Neural progenitor cell (in vitro differentiated cells): ENCODE measurements around the gene FRMD5. TPM values are rescaled to one million over a fixed set of nuclear protein-coding genes. Genes with fewer than 3 reads are reported as not detected.

ENCODE experiments used
- DNase-seq: peaks from one replicate; pipeline ENCODE4 v3.0.0-alpha.2; 2016; ENCODE audit warnings: low spot score
- H2AFZ ChIP-seq: fragments of 200-600 bp; sonication (generic); replicated peaks from 2 replicates; pipeline ENCODE4 v1.6.1; 2016; ENCODE audit warnings: antibody characterized with exemption
- H3F3A ChIP-seq: fragments of 200-600 bp; sonication (generic); 2 replicates; pipeline ENCODE4 v1.6.1; 2016; ENCODE audit warnings: antibody characterized with exemption, low read depth
- H3K27ac ChIP-seq: fragments of 200-600 bp; sonication (generic); 2 replicates; pipeline ENCODE4 v1.5.1; 2016; ENCODE audit warnings: mild to moderate bottlenecking
- H3K27me3 ChIP-seq: fragments of 200-600 bp; sonication (generic); 2 replicates; pipeline ENCODE4 v1.6.1; 2016; ENCODE audit warnings: mild to moderate bottlenecking, moderate library complexity
- H3K36me3 ChIP-seq: fragments of 200-600 bp; sonication (generic); 2 replicates; pipeline ENCODE4 v1.5.1; 2016
- H3K4me1 ChIP-seq: fragments of 200-600 bp; sonication (generic); 2 replicates; pipeline ENCODE4 v1.6.1; 2016; ENCODE audit warnings: mixed run types
- H3K4me2 ChIP-seq: fragments of 200-600 bp; sonication (generic); 2 replicates; pipeline ENCODE4 v1.6.1; 2016
- H3K4me3 ChIP-seq: fragments of 200-600 bp; sonication (generic); 2 replicates; pipeline ENCODE4 v1.5.1; 2016
- H3K79me2 ChIP-seq: fragments of 200-600 bp; sonication (generic); 2 replicates; pipeline ENCODE4 v1.6.1; 2016; ENCODE audit warnings: low read depth
- H3K9ac ChIP-seq: fragments of 200-600 bp; sonication (generic); 2 replicates; pipeline ENCODE4 v1.6.1; 2016
- H3K9me3 ChIP-seq: fragments of 200-600 bp; sonication (generic); 2 replicates; pipeline ENCODE4 v1.5.1; 2016; ENCODE audit warnings: low read depth
- H4K20me1 ChIP-seq: fragments of 200-600 bp; sonication (generic); 2 replicates; pipeline ENCODE4 v1.6.1; 2016; ENCODE audit warnings: low read depth
- H3K27ac Mint-ChIP-seq: 3 replicates; pipeline ENCODE4 v1.8.0; 2021; ENCODE audit warnings: mixed read lengths
- H3K27me3 Mint-ChIP-seq: 2 replicates; pipeline ENCODE4 v1.8.0; 2022; ENCODE audit warnings: low read depth, mild to moderate bottlenecking, inconsistent platforms, moderate library complexity, mixed read lengths; ENCODE audit not compliant: insufficient read depth
- H3K36me3 Mint-ChIP-seq: 3 replicates; pipeline ENCODE4 v1.8.0; 2021; ENCODE audit warnings: mixed read lengths
- H3K4me1 Mint-ChIP-seq: 3 replicates; pipeline ENCODE4 v1.8.0; 2021; ENCODE audit warnings: mixed read lengths
- H3K4me3 Mint-ChIP-seq: 3 replicates; pipeline ENCODE4 v1.8.0; 2021; ENCODE audit warnings: mild to moderate bottlenecking, moderate library complexity, mixed read lengths
- H3K9me3 Mint-ChIP-seq: 3 replicates; pipeline ENCODE4 v1.8.0; 2020; ENCODE audit warnings: mixed read lengths
- EZH2 ChIP-seq: fragments of 200-600 bp; sonication (generic); IDR thresholded peaks from 2 replicates; pipeline ENCODE4 v1.6.1; 2017; ENCODE audit warnings: antibody characterized with exemption, mild to moderate bottlenecking, moderate library complexity
- EZH2phosphoT487 ChIP-seq: fragments of 200-600 bp; sonication (generic); IDR thresholded peaks from 2 replicates; pipeline ENCODE4 v1.6.1; 2017; ENCODE audit warnings: antibody characterized with exemption
- total RNA-seq: library from RNA; depleted of rRNA; stranded (reverse); fragments of >200 nt; gene quantifications from 2 replicates; pipeline ENCODE4 v1.2.3, GENCODE V29; 2015; ENCODE audit warnings: low replicate concordance
- TF ChIP-seq, protein P1 (sequence below): fragments of 200-600 bp; sonication (generic); IDR thresholded peaks from 2 replicates; pipeline ENCODE4 v1.5.1; 2017; ENCODE audit warnings: antibody characterized with exemption, mild to moderate bottlenecking

FRMD5 gene
- total RNA-seq, 1 donor from 2014 or later = 10.1 TPM

DNA sequence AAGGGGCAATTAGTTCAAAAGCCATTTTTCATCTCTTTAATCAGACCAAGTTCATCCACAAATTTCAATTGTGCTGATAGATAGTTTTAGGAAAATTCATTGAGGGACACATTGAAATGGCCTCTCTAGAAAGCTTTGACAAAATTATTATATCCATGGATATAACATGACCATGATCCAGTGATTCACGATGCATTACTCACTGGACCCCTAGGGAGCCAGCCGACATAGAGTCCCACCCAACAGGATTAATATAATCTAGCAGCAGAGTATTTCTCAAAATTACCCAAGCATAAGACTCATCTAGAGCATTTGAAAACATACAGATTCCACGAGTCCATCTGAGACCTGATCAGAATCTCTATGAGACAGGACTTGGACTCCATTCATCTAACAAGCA, 100.3 kb downstream of the FRMD5 start:
- Histone ChIP-seq H3K4me2 (no peak overlapping the region), H3K9ac (no peak overlapping the region), H3K79me2 (no peaks in the 10 kb centered on the region), H3K9me3 (no peaks in the 10 kb centered on the region), H3K4me3 (no peak overlapping the region), H4K20me1 (no peaks in the 10 kb centered on the region), H3K27ac (no peak overlapping the region), H2AFZ (no peak overlapping the region), H3K4me1 (no peaks in the 10 kb centered on the region), H3F3A (no peaks in the 10 kb centered on the region), H3K36me3 (no peaks in the 10 kb centered on the region), H3K27me3 (no peaks in the 10 kb centered on the region)
- Mint-ChIP-seq H3K4me1 (peaks cover 2% of the 10 kb centered on the region), H3K4me3 (no peak overlapping the region), H3K27ac (no peak overlapping the region), H3K27me3 (peaks cover 8% of the 10 kb centered on the region), H3K36me3 (no peaks in the 10 kb centered on the region), H3K9me3 (no peaks in the 10 kb centered on the region)
- DNase-seq = no peak
- TF ChIP-seq EZH2 (no peak), EZH2phosphoT487 (no peak)
- TF ChIP-seq, protein P1, sequence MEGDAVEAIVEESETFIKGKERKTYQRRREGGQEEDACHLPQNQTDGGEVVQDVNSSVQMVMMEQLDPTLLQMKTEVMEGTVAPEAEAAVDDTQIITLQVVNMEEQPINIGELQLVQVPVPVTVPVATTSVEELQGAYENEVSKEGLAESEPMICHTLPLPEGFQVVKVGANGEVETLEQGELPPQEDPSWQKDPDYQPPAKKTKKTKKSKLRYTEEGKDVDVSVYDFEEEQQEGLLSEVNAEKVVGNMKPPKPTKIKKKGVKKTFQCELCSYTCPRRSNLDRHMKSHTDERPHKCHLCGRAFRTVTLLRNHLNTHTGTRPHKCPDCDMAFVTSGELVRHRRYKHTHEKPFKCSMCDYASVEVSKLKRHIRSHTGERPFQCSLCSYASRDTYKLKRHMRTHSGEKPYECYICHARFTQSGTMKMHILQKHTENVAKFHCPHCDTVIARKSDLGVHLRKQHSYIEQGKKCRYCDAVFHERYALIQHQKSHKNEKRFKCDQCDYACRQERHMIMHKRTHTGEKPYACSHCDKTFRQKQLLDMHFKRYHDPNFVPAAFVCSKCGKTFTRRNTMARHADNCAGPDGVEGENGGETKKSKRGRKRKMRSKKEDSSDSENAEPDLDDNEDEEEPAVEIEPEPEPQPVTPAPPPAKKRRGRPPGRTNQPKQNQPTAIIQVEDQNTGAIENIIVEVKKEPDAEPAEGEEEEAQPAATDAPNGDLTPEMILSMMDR = no peak

DNA sequence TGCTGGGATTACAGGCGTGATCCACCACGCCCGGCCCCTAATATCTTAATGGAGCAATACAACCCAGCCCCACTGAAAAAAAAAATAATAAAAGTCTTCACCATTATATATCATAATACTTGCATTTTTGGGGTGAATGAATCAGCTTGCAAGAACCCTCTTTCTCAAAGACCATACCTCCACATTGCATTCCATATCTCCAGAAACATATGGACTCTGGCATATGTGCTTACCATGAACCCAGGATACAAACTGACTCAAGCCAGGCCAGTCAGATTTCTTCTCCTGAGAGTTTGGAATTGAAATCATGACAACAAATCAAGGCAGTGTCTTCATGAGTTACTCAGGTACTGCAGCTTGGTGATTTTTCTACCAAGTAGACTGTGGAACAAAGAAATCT, 101.2 kb downstream of the FRMD5 start:
- no peak overlapping the region for H2AFZ ChIP-seq
- no peaks in the 10 kb centered on the region for H3K9me3 ChIP-seq
- no peaks in the 10 kb centered on the region for H3K36me3 Mint-ChIP-seq
- H3K27ac ChIP-seq = no peak overlapping the region
- TF ChIP-seq, protein P1 = no peak
- no peaks in the 10 kb centered on the region for H3K9me3 Mint-ChIP-seq
- H3K27ac Mint-ChIP-seq = no peak overlapping the region
- no peaks in the 10 kb centered on the region for H3K27me3 ChIP-seq
- peaks cover 8% of the 10 kb centered on the region for H3K27me3 Mint-ChIP-seq
- DNase-seq = no peak
- H3K4me3 ChIP-seq = no peak overlapping the region
- H3K36me3 ChIP-seq = no peaks in the 10 kb centered on the region
- H4K20me1 ChIP-seq = no peaks in the 10 kb centered on the region
- H3F3A ChIP-seq = no peaks in the 10 kb centered on the region
- no peak overlapping the region for H3K9ac ChIP-seq
- H3K4me3 Mint-ChIP-seq = no peak overlapping the region
- H3K4me1 ChIP-seq = no peaks in the 10 kb centered on the region
- no peaks in the 10 kb centered on the region for H3K79me2 ChIP-seq
- H3K4me1 Mint-ChIP-seq = peaks cover 2% of the 10 kb centered on the region
- no peak overlapping the region for H3K4me2 ChIP-seq

GRCh38 chr15:44092221-44092620, 102.8 kb downstream of the FRMD5 start:
- Histone ChIP-seq H3F3A (no peaks in the 10 kb centered on the region), H3K9me3 (no peaks in the 10 kb centered on the region), H3K4me2 (no peak overlapping the region), H3K4me1 (no peaks in the 10 kb centered on the region), H3K9ac (no peak overlapping the region), H3K27me3 (no peaks in the 10 kb centered on the region), H3K79me2 (no peaks in the 10 kb centered on the region), H3K27ac (no peak overlapping the region), H4K20me1 (no peaks in the 10 kb centered on the region), H3K36me3 (no peaks in the 10 kb centered on the region), H2AFZ (no peak overlapping the region), H3K4me3 (no peak overlapping the region)
- Mint-ChIP-seq H3K4me1 (peaks cover 2% of the 10 kb centered on the region), H3K4me3 (no peak overlapping the region), H3K9me3 (no peaks in the 10 kb centered on the region), H3K36me3 (no peaks in the 10 kb centered on the region), H3K27ac (no peak overlapping the region), H3K27me3 (peaks cover 8% of the 10 kb centered on the region)
- DNase-seq = no peak
- TF ChIP-seq, protein P1 = no peak
- TF ChIP-seq EZH2 = no peak
- no peak for TF ChIP-seq EZH2phosphoT487
